Rectal smooth muscle tissue (tissue), 1 donor: ENCODE results near the gene SH3RF3.

Experiments used
- H3K27ac ChIP-seq: one replicate; pipeline ENCODE4 v1.7.0; 2013; ENCODE audit warnings: low read depth, low read length, inconsistent platforms
- H3K27me3 ChIP-seq: one replicate; pipeline ENCODE4 v1.7.0; 2013; ENCODE audit warnings: low read length; ENCODE audit not compliant: control insufficient read depth, insufficient read depth
- H3K36me3 ChIP-seq: one replicate; pipeline ENCODE4 v1.7.0; 2013; ENCODE audit warnings: low read length; ENCODE audit not compliant: control insufficient read depth, insufficient read depth
- H3K4me1 ChIP-seq: one replicate; pipeline ENCODE4 v1.7.0; 2013; ENCODE audit warnings: low read length; ENCODE audit not compliant: control insufficient read depth, insufficient read depth
- H3K4me3 ChIP-seq: one replicate; pipeline ENCODE4 v1.7.0; 2013; ENCODE audit warnings: low read length
- H3K9ac ChIP-seq: one replicate; pipeline ENCODE4 v1.7.0; 2013; ENCODE audit warnings: low read length

SH3RF3 gene

GRCh38 chr2:109446278-109447131 lies 317.5 kb downstream of the SH3RF3 start:
- Histone ChIP-seq H3K27me3 (no peaks in the 10 kb centered on the region), H3K9ac (no peak overlapping the region), H3K27ac (peak overlapping the region; percentile 69)

GRCh38 chr2:109447251-109447661 lies 318.3 kb downstream of the SH3RF3 start:
- H3K4me3 ChIP-seq: no peak overlapping the region
- H3K27me3 ChIP-seq: no peaks in the 10 kb centered on the region
- H3K9ac ChIP-seq: no peak overlapping the region
- H3K36me3 ChIP-seq: no peaks in the 10 kb centered on the region
- peak overlapping the region; percentile 45 for H3K27ac ChIP-seq
- peaks cover 12% of the 10 kb centered on the region for H3K4me1 ChIP-seq

More at GRCh38 chr2:109446278-109447131, 317.5 kb downstream of the SH3RF3 start:
- peaks cover 12% of the 10 kb centered on the region for H3K4me1 ChIP-seq
- H3K4me3 ChIP-seq: no peak overlapping the region
- no peaks in the 10 kb centered on the region for H3K36me3 ChIP-seq

GRCh38 chr2:109447776-109448175 lies 318.8 kb downstream of the SH3RF3 start:
- Histone ChIP-seq H3K27me3 (no peaks in the 10 kb centered on the region), H3K36me3 (no peaks in the 10 kb centered on the region), H3K9ac (no peak overlapping the region), H3K4me1 (peaks cover 12% of the 10 kb centered on the region), H3K27ac (peak overlapping the region; percentile 45), H3K4me3 (no peak overlapping the region)

GRCh38 chr2:109448207-109448606 lies 319.2 kb downstream of the SH3RF3 start:
- peaks cover 12% of the 10 kb centered on the region for H3K4me1 ChIP-seq

GRCh38 chr2:109448946-109449788 lies 320.2 kb downstream of the SH3RF3 start:
- no peaks in the 10 kb centered on the region for H3K36me3 ChIP-seq
- no peaks in the 10 kb centered on the region for H3K27me3 ChIP-seq
- no peak overlapping the region for H3K4me3 ChIP-seq
- peaks cover 12% of the 10 kb centered on the region for H3K4me1 ChIP-seq
- no peak overlapping the region for H3K27ac ChIP-seq
- H3K9ac ChIP-seq: no peak overlapping the region

More at GRCh38 chr2:109448207-109448606, 319.2 kb downstream of the SH3RF3 start:
- Histone ChIP-seq H3K27me3 (no peaks in the 10 kb centered on the region), H3K9ac (no peak overlapping the region), H3K27ac (peak overlapping the region; percentile 45), H3K36me3 (no peaks in the 10 kb centered on the region), H3K4me3 (no peak overlapping the region)

- H3K36me3 ChIP-seq: no peaks in the 10 kb centered on the region
- no peak overlapping the region for H3K4me3 ChIP-seq
- H3K27me3 ChIP-seq: no peaks in the 10 kb centered on the region
- no peak overlapping the region for H3K27ac ChIP-seq
- no peak overlapping the region for H3K9ac ChIP-seq
- peaks cover 12% of the 10 kb centered on the region for H3K4me1 ChIP-seq
Observed at GRCh38 chr2:109450574-109451273, 321.7 kb downstream of the SH3RF3 start.

- Histone ChIP-seq H3K27ac (no peak overlapping the region), H3K36me3 (no peaks in the 10 kb centered on the region), H3K9ac (no peak overlapping the region), H3K4me1 (peaks cover 8% of the 10 kb centered on the region), H3K4me3 (no peak overlapping the region), H3K27me3 (no peaks in the 10 kb centered on the region)
Observed at GRCh38 chr2:109451671-109452070, 322.7 kb downstream of the SH3RF3 start.

GRCh38 chr2:109452318-109453305 lies 323.6 kb downstream of the SH3RF3 start:
- Histone ChIP-seq H3K36me3 (no peaks in the 10 kb centered on the region), H3K27ac (no peak overlapping the region), H3K4me3 (no peak overlapping the region), H3K27me3 (no peaks in the 10 kb centered on the region), H3K4me1 (no peaks in the 10 kb centered on the region), H3K9ac (no peak overlapping the region)

- H3K4me3 ChIP-seq: no peak overlapping the region
- H3K9ac ChIP-seq: no peak overlapping the region
- no peak overlapping the region for H3K27ac ChIP-seq
- H3K4me1 ChIP-seq: no peaks in the 10 kb centered on the region
- H3K27me3 ChIP-seq: no peaks in the 10 kb centered on the region
- no peaks in the 10 kb centered on the region for H3K36me3 ChIP-seq
Observed at GRCh38 chr2:109453371-109453995, 324.5 kb downstream of the SH3RF3 start.

- no peak overlapping the region for H3K4me3 ChIP-seq
- H3K36me3 ChIP-seq: no peaks in the 10 kb centered on the region
- no peak overlapping the region for H3K27ac ChIP-seq
- H3K4me1 ChIP-seq: no peaks in the 10 kb centered on the region
- no peak overlapping the region for H3K9ac ChIP-seq
- no peaks in the 10 kb centered on the region for H3K27me3 ChIP-seq
Observed at GRCh38 chr2:109454304-109454703, 325.3 kb downstream of the SH3RF3 start.

GRCh38 chr2:109454765-109455394 lies 325.9 kb downstream of the SH3RF3 start:
- Histone ChIP-seq H3K4me3 (no peak overlapping the region), H3K27me3 (no peaks in the 10 kb centered on the region), H3K4me1 (no peaks in the 10 kb centered on the region), H3K27ac (no peak overlapping the region), H3K36me3 (no peaks in the 10 kb centered on the region), H3K9ac (no peak overlapping the region)
